ENCODE measurements around the gene RREB1.

DNA sequence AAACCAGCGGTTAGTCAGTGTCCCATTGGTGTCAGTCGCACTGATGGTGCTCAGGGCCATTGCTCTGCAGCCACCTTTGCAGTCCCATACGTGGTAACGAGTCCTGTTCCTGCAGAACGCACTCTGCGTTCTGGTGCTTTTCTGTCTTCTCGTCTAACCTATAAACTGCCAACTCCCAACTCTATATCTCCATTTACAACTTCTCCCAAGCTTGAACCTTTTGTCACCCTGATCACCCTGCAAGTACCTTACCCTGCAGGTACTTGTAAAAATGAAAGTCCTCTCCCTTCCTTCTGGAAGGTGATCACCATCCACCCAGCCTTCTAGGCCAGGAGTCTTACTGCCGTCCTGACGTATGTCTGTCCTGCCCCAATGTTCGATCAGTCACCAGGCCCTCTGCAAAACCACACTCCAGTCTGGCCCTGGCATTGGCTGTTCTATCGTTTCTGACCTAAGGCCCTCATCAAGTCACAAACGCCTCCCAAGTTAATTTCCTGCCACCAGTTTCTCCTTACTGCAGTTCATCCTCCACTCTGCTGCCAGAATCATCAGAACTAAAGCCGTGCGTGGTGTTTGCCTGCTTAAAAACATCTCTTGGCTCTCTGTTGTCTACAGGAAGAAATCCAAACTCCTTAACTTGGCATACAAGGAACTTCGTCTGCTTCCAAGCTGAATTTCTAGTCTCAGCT is 7.9 kb downstream of the RREB1 start:
- TF ChIP-seq, protein P1, sequence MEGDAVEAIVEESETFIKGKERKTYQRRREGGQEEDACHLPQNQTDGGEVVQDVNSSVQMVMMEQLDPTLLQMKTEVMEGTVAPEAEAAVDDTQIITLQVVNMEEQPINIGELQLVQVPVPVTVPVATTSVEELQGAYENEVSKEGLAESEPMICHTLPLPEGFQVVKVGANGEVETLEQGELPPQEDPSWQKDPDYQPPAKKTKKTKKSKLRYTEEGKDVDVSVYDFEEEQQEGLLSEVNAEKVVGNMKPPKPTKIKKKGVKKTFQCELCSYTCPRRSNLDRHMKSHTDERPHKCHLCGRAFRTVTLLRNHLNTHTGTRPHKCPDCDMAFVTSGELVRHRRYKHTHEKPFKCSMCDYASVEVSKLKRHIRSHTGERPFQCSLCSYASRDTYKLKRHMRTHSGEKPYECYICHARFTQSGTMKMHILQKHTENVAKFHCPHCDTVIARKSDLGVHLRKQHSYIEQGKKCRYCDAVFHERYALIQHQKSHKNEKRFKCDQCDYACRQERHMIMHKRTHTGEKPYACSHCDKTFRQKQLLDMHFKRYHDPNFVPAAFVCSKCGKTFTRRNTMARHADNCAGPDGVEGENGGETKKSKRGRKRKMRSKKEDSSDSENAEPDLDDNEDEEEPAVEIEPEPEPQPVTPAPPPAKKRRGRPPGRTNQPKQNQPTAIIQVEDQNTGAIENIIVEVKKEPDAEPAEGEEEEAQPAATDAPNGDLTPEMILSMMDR (IDR thresholded peaks at IDR 0.05) = no peak
- TF ChIP-seq POLR2A (IDR thresholded peaks at IDR 0.05; ENCODE audit: low read depth) (no peak), POLR2AphosphoS5 (IDR thresholded peaks at IDR 0.05) (peak in 1 of 2 donors; percentile 17), EP300 (IDR thresholded peaks at IDR 0.05) (no peak)
